Measurements from ENCODE around the gene KRTAP4-11.
"Not testable (repeated sequence)": the region's sequence is repeated elsewhere in the genome, so short reads cannot be mapped to it uniquely, and the experiment has no call there.

Gene KRTAP4-11

DNA sequence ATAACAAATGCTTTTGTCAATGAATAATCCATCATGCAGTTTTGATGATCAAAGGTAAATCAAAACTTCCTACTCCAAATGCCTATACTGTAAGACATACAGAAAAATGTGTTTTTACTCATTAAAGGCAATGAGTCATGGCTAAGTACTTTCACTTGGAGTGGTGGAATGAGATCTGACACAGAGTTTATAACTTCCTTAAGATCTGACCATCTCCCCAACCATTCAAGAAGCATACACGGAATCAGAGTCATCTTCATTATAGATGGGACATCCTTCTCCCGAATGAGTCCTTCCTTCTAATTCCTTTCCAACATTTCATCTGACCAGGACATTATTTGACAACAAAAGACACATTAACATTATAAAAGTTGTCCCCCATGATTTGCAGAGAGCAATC is 34.7 kb downstream of the KRTAP4-11 start:
- not testable (repeated sequence) for DNase-seq

DNA sequence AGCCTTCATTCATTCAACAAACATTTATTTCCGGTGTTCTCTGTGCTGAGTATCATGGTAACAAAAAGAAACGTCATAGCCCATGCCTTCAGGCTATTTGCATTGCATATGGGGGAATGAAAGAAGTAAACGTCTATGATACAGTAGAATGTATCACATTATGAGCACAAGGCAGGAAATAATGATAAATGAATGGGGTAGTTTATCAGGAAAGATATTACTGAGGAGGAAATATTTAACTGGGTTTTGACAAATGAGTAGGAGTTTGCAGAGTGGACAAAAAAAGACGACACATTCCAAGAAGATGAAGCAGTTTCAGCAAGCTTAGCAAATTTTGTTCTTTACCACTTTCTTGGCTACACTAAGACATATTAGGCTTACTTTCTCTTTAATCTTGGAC is 35.5 kb downstream of the KRTAP4-11 start:
- DNase-seq: no peak

DNA sequence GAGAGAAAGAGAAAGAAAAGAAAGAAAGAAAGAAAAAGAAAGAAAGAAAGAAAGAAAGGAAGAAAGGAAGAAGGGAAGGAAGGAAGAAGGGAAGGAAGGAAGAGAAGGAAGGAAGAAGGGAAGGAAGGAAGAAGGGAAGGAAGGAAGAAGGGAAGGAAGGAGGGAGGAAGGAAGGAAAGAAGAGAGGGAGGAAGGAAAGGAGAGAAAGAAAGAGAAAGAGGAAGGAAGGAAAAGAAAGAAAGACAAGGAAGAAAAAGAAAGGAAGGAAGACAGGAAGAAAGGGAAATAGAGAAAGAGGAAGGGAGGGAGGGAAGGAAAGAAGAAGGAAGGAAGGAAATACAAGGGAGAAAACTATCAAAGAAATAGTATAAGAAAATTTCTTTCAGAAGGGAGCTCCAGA is 41.4 kb downstream of the KRTAP4-11 start:
- DNase-seq: no peak

DNA sequence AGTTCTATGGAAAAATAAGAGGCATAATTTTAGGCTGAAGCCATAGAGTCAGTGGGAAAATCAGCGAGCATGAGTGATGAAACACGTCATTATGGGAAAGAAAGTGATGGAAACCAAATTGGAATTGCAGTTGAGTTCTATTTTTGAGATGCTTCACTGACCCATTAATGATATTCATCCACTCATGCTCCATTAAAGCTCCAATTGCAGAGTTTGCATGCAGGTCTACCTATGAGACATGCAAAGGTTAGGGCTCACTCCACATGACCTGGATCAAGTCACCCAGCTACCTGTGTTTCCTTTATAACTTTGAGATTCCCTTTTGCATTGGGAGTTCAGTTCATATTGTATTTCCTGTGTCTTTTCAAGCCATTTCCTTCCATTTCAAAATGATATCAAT is 44.5 kb downstream of the KRTAP4-11 start:
- no peak for DNase-seq

DNA sequence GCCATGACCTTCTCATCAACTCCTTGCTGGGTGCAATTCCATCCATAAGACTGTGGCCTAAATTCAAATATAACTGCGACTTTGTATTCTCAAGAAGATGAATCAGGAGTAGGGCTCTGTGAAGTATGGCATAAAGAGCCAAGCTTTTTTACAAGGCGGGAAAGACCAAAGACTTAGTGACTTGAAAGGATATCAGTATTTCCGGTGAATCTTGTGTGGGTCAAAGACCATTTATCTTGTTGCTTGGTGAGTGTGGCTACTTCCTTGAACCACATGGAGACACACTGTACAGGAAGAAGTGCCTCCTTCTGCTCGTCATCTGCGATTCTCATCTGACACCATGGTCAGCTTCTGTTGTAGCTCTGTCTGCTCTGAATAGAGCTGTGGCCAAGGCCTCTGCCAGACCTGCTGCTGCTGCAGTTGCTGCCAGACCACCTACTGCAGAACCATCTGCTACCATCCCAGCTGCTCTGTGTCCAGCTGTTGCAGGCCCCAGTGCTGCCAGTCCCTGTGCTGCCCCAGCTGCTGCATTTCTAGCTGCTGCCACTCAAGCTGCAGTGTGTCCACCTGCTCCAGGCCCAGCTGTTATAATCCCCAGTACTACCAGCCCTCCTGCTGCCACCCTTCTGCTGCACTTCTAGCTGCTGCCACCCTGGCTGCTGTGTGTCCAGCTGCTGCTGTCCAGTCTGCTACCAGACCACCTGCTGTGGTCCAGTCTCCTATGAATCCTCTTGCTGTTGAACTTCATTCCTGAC is 46.4 kb downstream of the KRTAP4-11 start:
- no peak for DNase-seq

DNA sequence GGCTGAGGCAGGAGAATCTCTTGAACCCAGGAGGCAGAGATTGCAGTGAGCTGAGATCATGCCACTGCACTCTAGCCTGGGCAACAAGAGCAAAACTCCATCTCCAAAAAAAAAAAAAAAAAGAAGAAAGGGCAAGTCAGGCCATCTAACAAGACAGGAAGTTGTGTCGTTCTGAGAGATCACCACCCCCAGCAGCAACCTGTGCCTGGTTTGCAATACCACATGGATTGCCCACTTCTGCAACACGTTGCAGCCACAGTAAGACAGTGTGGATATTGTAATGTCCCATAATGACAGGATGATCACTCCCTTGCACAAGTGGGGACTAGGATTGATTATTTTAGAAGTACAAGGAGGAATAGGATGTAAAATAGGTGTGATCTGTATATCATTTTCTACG is 49.1 kb downstream of the KRTAP4-11 start:
- no peak for DNase-seq

DNA sequence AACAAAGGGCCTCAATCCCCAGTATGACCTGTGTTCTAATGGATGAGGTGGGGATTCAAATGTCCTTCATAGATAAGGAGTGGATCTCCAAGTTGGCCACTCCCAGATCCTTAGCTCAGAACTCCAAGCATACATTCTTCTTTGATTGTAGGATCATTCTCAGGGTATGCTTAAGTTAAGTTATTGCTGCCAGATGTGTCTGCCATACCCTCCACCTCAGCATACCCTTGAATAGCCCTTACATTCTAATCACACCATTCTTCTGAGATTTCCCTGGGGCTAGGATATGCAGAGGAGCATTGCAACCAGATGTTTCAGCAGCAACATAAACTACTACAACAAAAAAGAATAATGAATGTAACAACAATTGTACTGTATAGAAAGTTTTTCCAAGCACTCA is 50.9 kb downstream of the KRTAP4-11 start:
- DNase-seq: no peak

Data from RPMI8226 (cell line).